HG02970 (cell line): ENCODE results near the gene WDFY4.
A peak's percentile ranks its signal among the peaks of the same experiment; 100 is the strongest.

Source experiments
- ATAC-seq: cut with Tn5 transposase; IDR thresholded peaks from one replicate; pipeline ENCODE4 v1.9.1; 2021; ENCODE audit warnings: mild to moderate bottlenecking, moderate library complexity, moderate number of reproducible peaks; ENCODE audit not compliant: unreplicated experiment, low FRiP score

WDFY4 gene

GRCh38 chr10:48739170-48739569 is 54.5 kb downstream of the WDFY4 start:
- ATAC-seq, result no peak

GRCh38 chr10:48740015-48740707 is 55.5 kb downstream of the WDFY4 start:
- no peak for ATAC-seq

GRCh38 chr10:48740988-48741387 is 56.3 kb downstream of the WDFY4 start:
- ATAC-seq, result no peak

- no peak for ATAC-seq
Measured at GRCh38 chr10:48742891-48743860, 58.5 kb downstream of the WDFY4 start.

- ATAC-seq, result no peak
Measured at GRCh38 chr10:48744587-48744986, 59.9 kb downstream of the WDFY4 start.

- ATAC-seq, result no peak
Measured at GRCh38 chr10:48745662-48746245, 61.1 kb downstream of the WDFY4 start.

GRCh38 chr10:48748573-48748972 is 63.9 kb downstream of the WDFY4 start:
- no peak for ATAC-seq

- ATAC-seq, result no peak
Measured at GRCh38 chr10:48749254-48749787, 64.6 kb downstream of the WDFY4 start.

GRCh38 chr10:48750019-48750418 is 65.3 kb downstream of the WDFY4 start:
- no peak for ATAC-seq

GRCh38 chr10:48750991-48751390 is 66.3 kb downstream of the WDFY4 start:
- no peak for ATAC-seq

GRCh38 chr10:48751730-48752129 is 67.1 kb downstream of the WDFY4 start:
- ATAC-seq, result no peak

- ATAC-seq, result no peak
Measured at GRCh38 chr10:48758411-48758810, 73.7 kb downstream of the WDFY4 start.

GRCh38 chr10:48759113-48759901 is 74.6 kb downstream of the WDFY4 start:
- ATAC-seq, result peak; percentile 72

GRCh38 chr10:48760983-48761382 is 76.3 kb downstream of the WDFY4 start:
- no peak for ATAC-seq

GRCh38 chr10:48762064-48763042 is 77.7 kb downstream of the WDFY4 start:
- no peak for ATAC-seq

GRCh38 chr10:48763403-48763965 is 78.8 kb downstream of the WDFY4 start:
- ATAC-seq, result no peak

GRCh38 chr10:48764486-48764885 is 79.8 kb downstream of the WDFY4 start:
- no peak for ATAC-seq

GRCh38 chr10:48765039-48765438 is 80.4 kb downstream of the WDFY4 start:
- no peak for ATAC-seq

- ATAC-seq, result no peak
Measured at GRCh38 chr10:48765527-48765926, 80.9 kb downstream of the WDFY4 start.
